ENCODE data around the gene CYSLTR2. TPM values are rescaled to one million over a fixed set of nuclear protein-coding genes. Genes with fewer than 3 reads are reported as not detected.

The CYSLTR2 gene
- total RNA-seq, 1 experiment from 2014 or later, result not detected

GRCh38 chr13:48723168-48723567, 69.4 kb downstream of the CYSLTR2 start:
- ATAC-seq (no peak), DNase-seq (ENCODE audit: low read depth, low spot score) (no peak)
- intact Hi-C loops (cut with micrococcal nuclease; ENCODE audit: unreplicated experiment), result no loop called here
- H3K36me3 ChIP-seq (ENCODE audit: control insufficient read depth, insufficient read depth, low read length), result no peaks in the 10 kb centered on the region
- ChIA-PET POLR2A (no interaction called here), CTCF (no interaction called here)
- TF ChIP-seq CTCF (IDR thresholded peaks at IDR 0.05) (no peak), SIN3A (IDR thresholded peaks at IDR 0.05; ENCODE audit: borderline replicate concordance, insufficient read depth, low read depth, low read length) (no peak), TCF7L2 (IDR thresholded peaks at IDR 0.05; ENCODE audit: low read depth, low read length) (no peak), POLR2AphosphoS5 (IDR thresholded peaks at IDR 0.05; ENCODE audit: low read depth, low read length) (no peak), REST (IDR thresholded peaks at IDR 0.05; ENCODE audit: insufficient read depth in 1 of 2, low read depth in 2 of 2, low read length in 1 of 2) (no peak)
- H3K27ac ChIP-seq (ENCODE audit: low read length), result no peak overlapping the region
- no peaks in the 10 kb centered on the region for H3K27me3 ChIP-seq (ENCODE audit: control insufficient read depth, insufficient read depth, low read length)
- H3K4me1 ChIP-seq (ENCODE audit: control insufficient read depth, insufficient read depth, low read length), result no peaks in the 10 kb centered on the region
- no TSS peak for BruUV-seq (replicated peaks)
- no peak overlapping the region for H3K4me3 ChIP-seq (ENCODE audit: low read depth in 2 of 2, low read length in 2 of 2)
- no peaks in the 10 kb centered on the region for H3K9me3 ChIP-seq (ENCODE audit: control insufficient read depth, insufficient read depth, low read depth, low read length)
- in situ Hi-C loops (cut with HindIII; ENCODE audit: low pct_unique_long_range_greater_than_20kb, low sequenced_read_pairs), result no loop called here

GRCh38 chr13:48725271-48725670, 71.5 kb downstream of the CYSLTR2 start:
- H3K27ac ChIP-seq (ENCODE audit: low read length), result no peak overlapping the region
- H3K4me1 ChIP-seq (ENCODE audit: control insufficient read depth, insufficient read depth, low read length), result no peaks in the 10 kb centered on the region
- CTCF ChIA-PET, result no interaction called here
- ATAC-seq (no peak), DNase-seq (ENCODE audit: low read depth, low spot score) (no peak)
- in situ Hi-C loops (cut with HindIII; ENCODE audit: low pct_unique_long_range_greater_than_20kb, low sequenced_read_pairs), result no loop called here
- no peaks in the 10 kb centered on the region for H3K36me3 ChIP-seq (ENCODE audit: control insufficient read depth, insufficient read depth, low read length)
- H3K27me3 ChIP-seq (ENCODE audit: control insufficient read depth, insufficient read depth, low read length), result no peaks in the 10 kb centered on the region
- POLR2A ChIA-PET, result no interaction called here
- BruUV-seq (replicated peaks), result no TSS peak
- no peaks in the 10 kb centered on the region for H3K9me3 ChIP-seq (ENCODE audit: control insufficient read depth, insufficient read depth, low read depth, low read length)
- intact Hi-C loops (cut with micrococcal nuclease; ENCODE audit: unreplicated experiment), result no loop called here
- no peak overlapping the region for H3K4me3 ChIP-seq (ENCODE audit: low read depth in 2 of 2, low read length in 2 of 2)
- TF ChIP-seq CTCF (IDR thresholded peaks at IDR 0.05) (no peak), SIN3A (IDR thresholded peaks at IDR 0.05; ENCODE audit: borderline replicate concordance, insufficient read depth, low read depth, low read length) (no peak)

- intact Hi-C loops (cut with micrococcal nuclease; ENCODE audit: unreplicated experiment), result no loop called here
- BruUV-seq (replicated peaks), result no TSS peak
- DNase-seq (ENCODE audit: low read depth, low spot score), result no peak
- ChIA-PET CTCF (no interaction called here), POLR2A (no interaction called here)
- TF ChIP-seq TCF7L2 (IDR thresholded peaks at IDR 0.05; ENCODE audit: low read depth, low read length) (no peak), REST (IDR thresholded peaks at IDR 0.05; ENCODE audit: insufficient read depth in 1 of 2, low read depth in 2 of 2, low read length in 1 of 2) (no peak), SIN3A (IDR thresholded peaks at IDR 0.05; ENCODE audit: borderline replicate concordance, insufficient read depth, low read depth, low read length) (no peak), CTCF (IDR thresholded peaks at IDR 0.05) (no peak), POLR2AphosphoS5 (IDR thresholded peaks at IDR 0.05; ENCODE audit: low read depth, low read length) (no peak)
- H3K36me3 ChIP-seq (ENCODE audit: control insufficient read depth, insufficient read depth, low read length), result no peaks in the 10 kb centered on the region
- ATAC-seq, result no peak
- in situ Hi-C loops (cut with HindIII; ENCODE audit: low pct_unique_long_range_greater_than_20kb, low sequenced_read_pairs), result no loop called here
- H3K4me1 ChIP-seq (ENCODE audit: control insufficient read depth, insufficient read depth, low read length), result no peaks in the 10 kb centered on the region
- H3K4me3 ChIP-seq (ENCODE audit: low read depth in 2 of 2, low read length in 2 of 2), result no peak overlapping the region
- H3K27me3 ChIP-seq (ENCODE audit: control insufficient read depth, insufficient read depth, low read length), result no peaks in the 10 kb centered on the region
- H3K9me3 ChIP-seq (ENCODE audit: control insufficient read depth, insufficient read depth, low read depth, low read length), result no peaks in the 10 kb centered on the region
- H3K27ac ChIP-seq (ENCODE audit: low read length), result no peak overlapping the region
Measured at GRCh38 chr13:48726711-48727110, 73.0 kb downstream of the CYSLTR2 start.
